ENCODE data around the gene TBC1D1. TPM values are rescaled to one million over a fixed set of nuclear protein-coding genes. Genes with fewer than 3 reads are reported as not detected.

TBC1D1 gene
- total RNA-seq, 1 experiment from 2014 or later = 42.6 TPM

DNA sequence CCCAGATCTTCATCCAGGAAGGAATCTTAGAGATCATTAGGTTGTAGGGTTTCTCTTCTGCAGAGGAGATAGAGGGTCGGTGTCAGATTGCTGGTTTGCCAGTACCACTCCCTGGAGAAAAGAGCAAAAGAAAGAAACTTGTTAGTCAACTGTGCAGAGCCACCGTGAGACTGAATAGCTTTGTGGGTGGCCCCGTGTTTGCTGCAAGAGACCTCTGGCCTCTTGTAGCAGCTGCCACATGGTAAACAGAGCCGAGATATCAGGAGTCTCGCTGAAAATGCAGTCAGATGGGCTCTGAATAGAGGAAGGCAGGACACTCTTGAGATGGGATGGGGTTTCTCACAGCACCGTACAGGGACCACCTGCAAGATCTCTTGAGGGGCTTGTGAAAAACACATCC lies 219.0 kb downstream of the TBC1D1 start:
- POLR2A ChIA-PET (ENCODE audit: low non-redundant PET) = no interaction called here
- Histone ChIP-seq H3K27me3 (replicated peaks; ENCODE audit: insufficient read depth, low read depth, low read length, poor library complexity) (no peaks in the 10 kb centered on the region), H3K27ac (ENCODE audit: low read depth, low read length, poor library complexity, severe bottlenecking) (no peak overlapping the region), H3K4me1 (ENCODE audit: insufficient read depth, low read length, poor library complexity, severe bottlenecking) (peaks cover 9% of the 10 kb centered on the region), H3K9me3 (ENCODE audit: low read depth, low read length, poor library complexity, severe bottlenecking) (no peaks in the 10 kb centered on the region), H3K36me3 (ENCODE audit: insufficient read depth, low read length, poor library complexity, severe bottlenecking) (no peaks in the 10 kb centered on the region), H3K4me3 (ENCODE audit: low read depth, low read length, poor library complexity, severe bottlenecking) (no peak overlapping the region)
- CTCF ChIA-PET = no interaction called here
- BruUV-seq (replicated peaks) = no TSS peak
- intact Hi-C loops (cut with micrococcal nuclease; ENCODE audit: unreplicated experiment) = no loop called here
- DNase-seq (ENCODE audit: low spot score) = no peak
- TF ChIP-seq, protein P1, sequence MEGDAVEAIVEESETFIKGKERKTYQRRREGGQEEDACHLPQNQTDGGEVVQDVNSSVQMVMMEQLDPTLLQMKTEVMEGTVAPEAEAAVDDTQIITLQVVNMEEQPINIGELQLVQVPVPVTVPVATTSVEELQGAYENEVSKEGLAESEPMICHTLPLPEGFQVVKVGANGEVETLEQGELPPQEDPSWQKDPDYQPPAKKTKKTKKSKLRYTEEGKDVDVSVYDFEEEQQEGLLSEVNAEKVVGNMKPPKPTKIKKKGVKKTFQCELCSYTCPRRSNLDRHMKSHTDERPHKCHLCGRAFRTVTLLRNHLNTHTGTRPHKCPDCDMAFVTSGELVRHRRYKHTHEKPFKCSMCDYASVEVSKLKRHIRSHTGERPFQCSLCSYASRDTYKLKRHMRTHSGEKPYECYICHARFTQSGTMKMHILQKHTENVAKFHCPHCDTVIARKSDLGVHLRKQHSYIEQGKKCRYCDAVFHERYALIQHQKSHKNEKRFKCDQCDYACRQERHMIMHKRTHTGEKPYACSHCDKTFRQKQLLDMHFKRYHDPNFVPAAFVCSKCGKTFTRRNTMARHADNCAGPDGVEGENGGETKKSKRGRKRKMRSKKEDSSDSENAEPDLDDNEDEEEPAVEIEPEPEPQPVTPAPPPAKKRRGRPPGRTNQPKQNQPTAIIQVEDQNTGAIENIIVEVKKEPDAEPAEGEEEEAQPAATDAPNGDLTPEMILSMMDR (conservative IDR thresholded peaks at IDR 0.05; ENCODE audit: low read depth, low read length) = no peak
- TF ChIP-seq EZH2 (IDR thresholded peaks at IDR 0.05; ENCODE audit: borderline replicate concordance, low read depth, low read length, poor library complexity, severe bottlenecking) = no peak

DNA sequence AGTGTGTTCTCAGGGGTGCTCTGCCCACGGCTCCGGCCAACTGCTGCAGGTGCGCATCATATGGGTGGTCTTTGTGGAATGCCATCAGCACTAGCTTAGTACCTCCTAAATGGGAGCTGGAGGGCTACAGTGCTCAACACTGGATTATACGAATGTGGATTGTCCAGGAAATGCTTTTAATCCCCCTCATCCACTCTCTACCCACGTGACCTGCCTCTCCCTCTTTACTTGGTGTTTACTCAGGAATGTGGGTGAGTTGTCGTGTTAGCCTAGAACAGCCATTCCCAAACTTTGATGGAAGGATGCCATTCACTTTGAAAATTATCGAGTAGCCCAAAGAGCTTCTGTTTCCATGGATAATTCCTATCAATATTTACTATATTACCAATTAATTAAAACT lies 220.1 kb downstream of the TBC1D1 start:
- Histone ChIP-seq H3K4me1 (ENCODE audit: insufficient read depth, low read length, poor library complexity, severe bottlenecking) (peaks cover 12% of the 10 kb centered on the region), H3K27me3 (replicated peaks; ENCODE audit: insufficient read depth, low read depth, low read length, poor library complexity) (no peaks in the 10 kb centered on the region), H3K4me3 (ENCODE audit: low read depth, low read length, poor library complexity, severe bottlenecking) (no peak overlapping the region), H3K27ac (ENCODE audit: low read depth, low read length, poor library complexity, severe bottlenecking) (no peak overlapping the region), H3K36me3 (ENCODE audit: insufficient read depth, low read length, poor library complexity, severe bottlenecking) (no peaks in the 10 kb centered on the region), H3K9me3 (ENCODE audit: low read depth, low read length, poor library complexity, severe bottlenecking) (no peaks in the 10 kb centered on the region)
- CTCF ChIA-PET = no interaction called here
- intact Hi-C loops (cut with micrococcal nuclease; ENCODE audit: unreplicated experiment) = no loop called here
- no peak for DNase-seq (ENCODE audit: low spot score)
- TF ChIP-seq, protein P1 (conservative IDR thresholded peaks at IDR 0.05; ENCODE audit: low read depth, low read length) = no peak
- TF ChIP-seq EZH2 (IDR thresholded peaks at IDR 0.05; ENCODE audit: borderline replicate concordance, low read depth, low read length, poor library complexity, severe bottlenecking) = no peak
- BruUV-seq (replicated peaks) = no TSS peak
- POLR2A ChIA-PET (ENCODE audit: low non-redundant PET) = no interaction called here

DNA sequence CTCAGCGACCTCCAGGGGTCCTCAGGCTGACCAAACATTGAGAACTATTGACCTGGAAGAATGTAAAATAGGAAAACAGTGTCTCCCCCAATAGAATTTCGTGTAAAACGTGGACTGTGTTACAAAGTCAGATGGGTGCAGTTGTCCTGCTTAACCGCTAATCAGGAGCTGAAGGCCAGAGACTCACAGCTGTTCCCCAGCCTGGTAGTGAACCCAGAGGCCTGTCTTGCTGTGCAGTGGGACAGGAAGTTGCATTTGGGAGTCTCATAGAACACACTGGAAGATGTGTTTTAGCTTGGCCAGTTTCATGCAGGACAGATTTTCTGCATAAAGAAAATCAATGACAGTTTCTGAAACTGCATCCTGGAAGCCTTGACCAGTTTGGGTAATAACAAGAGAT lies 220.8 kb downstream of the TBC1D1 start:
- no peak overlapping the region for H3K4me3 ChIP-seq (ENCODE audit: low read depth, low read length, poor library complexity, severe bottlenecking)
- CTCF ChIA-PET = no interaction called here
- no TSS peak for BruUV-seq (replicated peaks)
- intact Hi-C loops (cut with micrococcal nuclease; ENCODE audit: unreplicated experiment) = no loop called here
- TF ChIP-seq EZH2 (IDR thresholded peaks at IDR 0.05; ENCODE audit: borderline replicate concordance, low read depth, low read length, poor library complexity, severe bottlenecking) = no peak
- TF ChIP-seq, protein P1 (conservative IDR thresholded peaks at IDR 0.05; ENCODE audit: low read depth, low read length) = no peak
- POLR2A ChIA-PET (ENCODE audit: low non-redundant PET) = no interaction called here
- no peaks in the 10 kb centered on the region for H3K9me3 ChIP-seq (ENCODE audit: low read depth, low read length, poor library complexity, severe bottlenecking)
- H3K27ac ChIP-seq (ENCODE audit: low read depth, low read length, poor library complexity, severe bottlenecking) = no peak overlapping the region
- no peaks in the 10 kb centered on the region for H3K36me3 ChIP-seq (ENCODE audit: insufficient read depth, low read length, poor library complexity, severe bottlenecking)
- peaks cover 12% of the 10 kb centered on the region for H3K4me1 ChIP-seq (ENCODE audit: insufficient read depth, low read length, poor library complexity, severe bottlenecking)
- no peak for DNase-seq (ENCODE audit: low spot score)
- H3K27me3 ChIP-seq (replicated peaks; ENCODE audit: insufficient read depth, low read depth, low read length, poor library complexity) = no peaks in the 10 kb centered on the region
